ENCODE measurements around the gene MCRIP1.

- TF ChIP-seq CTCF (conservative IDR thresholded peaks at IDR 0.05 in 1 of 2, IDR thresholded peaks at IDR 0.05 in 1 of 2; ENCODE audit: extremely low read depth in 1 of 2, insufficient read depth in 1 of 2, low read depth in 1 of 2, low read length in 2 of 2): no peak
- TF ChIP-seq EZH2 (IDR thresholded peaks at IDR 0.05; ENCODE audit: borderline replicate concordance, low read length): no peak
These were observed 1.0 kb downstream of the MCRIP1 start for GRCh38 chr17:81831957-81832607.

All from mammary epithelial cell (primary cell).